Prostate gland (tissue), 2 donors: ENCODE results near the gene ZNF532. TPM values are rescaled to one million over a fixed set of nuclear protein-coding genes. Genes with fewer than 3 reads are reported as not detected.
"Not testable (repeated sequence)": the region's sequence is repeated elsewhere in the genome, so short reads cannot be mapped to it uniquely, and the experiment has no call there.

Experiments used
- DNase-seq: peaks from one replicate; pipeline ENCODE4 v3.0.0-alpha.2; 2019; ENCODE audit warnings: low spot score
- H3K27ac ChIP-seq, 2 donors: fragments of 200-600 bp; sonication (generic); 2 replicates each; pipeline ENCODE4 v1.5.1; 2017 to 2019
- H3K27me3 ChIP-seq: fragments of 200-600 bp; sonication (generic); replicated peaks from 2 replicates; pipeline ENCODE4 v1.5.1; 2019; ENCODE audit not compliant: insufficient read depth
- H3K36me3 ChIP-seq, 2 donors: fragments of 200-600 bp; sonication (generic); 1 replicate in 1 of 2; 2 replicates in 1 of 2; pipeline versions ENCODE4 v1.5.1 to v1.8.1; 2017 to 2019
- H3K4me1 ChIP-seq: fragments of 200-600 bp; sonication (generic); replicated peaks from 2 replicates; pipeline ENCODE4 v1.5.1; 2019
- H3K4me3 ChIP-seq, 2 donors: fragments of 200-600 bp; sonication (generic); 2 replicates each; pipeline ENCODE4 v1.5.1; 2017 to 2019
- H3K9me3 ChIP-seq: fragments of 200-600 bp; sonication (generic); 2 replicates; pipeline ENCODE4 v1.5.1; 2017
- POLR2A ChIP-seq: fragments of 450-650 bp; IDR thresholded peaks from one replicate; pipeline ENCODE4 v1.6.1; 2016; ENCODE audit warnings: antibody characterized with exemption, mild to moderate bottlenecking
- POLR2AphosphoS5 ChIP-seq: sonication (generic); formaldehyde crosslinking; IDR thresholded peaks from one replicate; pipeline ENCODE4 v1.6.1; 2017; ENCODE audit warnings: antibody characterized with exemption
- WGBS: methylation state at CpG from one replicate; pipeline ENCODE4 v1.1.5; 2018; 5-methylcytosine and 5-hydroxymethylcytosine counted together
- intact Hi-C: fragments of 100-400 bp; cut with DNase I; formaldehyde crosslinking; loops from one replicate; pipeline ENCODE4 v1.14.2; 2022
- total RNA-seq, 2 donors: library from RNA; depleted of rRNA; stranded (reverse); fragments of >200 nt; gene quantifications; one replicate each; pipeline ENCODE4 v1.1.0, GENCODE V29; 2016
- TF ChIP-seq, protein P1 (sequence below), 4 experiments: fragments of 200-600 bp in 2 of 4; fragments of 450-650 bp in 2 of 4; sonication (generic) in 2 of 4; IDR thresholded peaks; 1 replicate in 3 of 4; 2 replicates in 1 of 4; pipeline ENCODE4 v1.5.1; 2016 to 2019; ENCODE audit warnings: antibody characterized with exemption in 4 of 4, mild to moderate bottlenecking in 2 of 4, moderate library complexity in 2 of 4

ZNF532 gene
- total RNA-seq, 2 donors from 2014 or later = 231 to 299 TPM

DNA sequence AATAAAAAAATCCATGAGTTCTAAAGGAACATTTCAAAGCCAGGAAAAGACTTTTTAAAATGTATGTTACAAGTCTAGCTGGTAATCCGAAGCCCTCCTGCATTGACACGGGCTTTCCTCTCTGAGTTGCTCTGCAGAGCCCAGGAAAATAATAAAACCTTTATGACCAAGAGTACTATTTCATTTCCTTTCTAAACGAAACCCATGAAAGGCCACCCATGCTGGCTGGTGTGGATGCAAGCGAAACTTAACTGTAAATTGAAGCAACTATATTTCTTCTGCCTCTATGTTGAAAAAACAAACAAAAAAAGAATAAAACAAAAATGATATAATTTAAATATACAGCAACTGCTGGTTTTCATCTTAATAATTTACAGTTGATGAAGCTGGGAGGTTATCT is 41.3 kb upstream of the ZNF532 start:
- 46% methylated on average over 4 of the region's 4 CpGs for WGBS
- Histone ChIP-seq H3K4me1 (peaks cover 5% of the 10 kb centered on the region), H3K27me3 (no peaks in the 10 kb centered on the region), H3K9me3 (no peaks in the 10 kb centered on the region), H3K27ac (peak overlapping the region in 1 of 2 donors; percentile 36), H3K4me3 (no peak overlapping the region), H3K36me3 (no peaks in the 10 kb centered on the region)
- no peak for DNase-seq
- TF ChIP-seq POLR2A (no peak), POLR2AphosphoS5 (peak; percentile 26)
- intact Hi-C loops = no loop called here

DNA sequence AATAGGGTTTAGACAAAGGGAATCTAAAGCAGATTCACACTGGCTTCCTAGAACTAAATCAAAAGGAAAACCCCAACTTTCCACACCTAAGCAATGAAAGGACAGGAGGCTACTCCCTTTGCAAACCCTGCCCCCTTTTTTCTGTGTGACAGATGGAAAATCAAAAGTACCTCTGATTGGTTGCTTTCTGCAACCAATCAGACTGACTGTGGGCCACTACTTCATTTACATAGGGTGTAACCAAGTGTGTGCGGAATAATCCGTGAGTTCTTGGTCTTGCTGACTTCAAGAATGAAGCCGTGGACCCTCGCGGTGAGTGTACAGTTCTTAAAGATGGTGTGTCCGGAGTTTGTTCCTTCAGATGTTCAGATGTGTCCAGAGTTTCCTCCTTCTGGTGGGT is 37.8 kb upstream of the ZNF532 start:
- H3K4me3 ChIP-seq, H3K27me3 ChIP-seq, H3K4me1 ChIP-seq, H3K9me3 ChIP-seq, H3K36me3 ChIP-seq, DNase-seq, H3K27ac ChIP-seq, intact Hi-C loops: not testable (repeated sequence)
- 86% methylated on average over 6 of the region's 6 CpGs for WGBS

DNA sequence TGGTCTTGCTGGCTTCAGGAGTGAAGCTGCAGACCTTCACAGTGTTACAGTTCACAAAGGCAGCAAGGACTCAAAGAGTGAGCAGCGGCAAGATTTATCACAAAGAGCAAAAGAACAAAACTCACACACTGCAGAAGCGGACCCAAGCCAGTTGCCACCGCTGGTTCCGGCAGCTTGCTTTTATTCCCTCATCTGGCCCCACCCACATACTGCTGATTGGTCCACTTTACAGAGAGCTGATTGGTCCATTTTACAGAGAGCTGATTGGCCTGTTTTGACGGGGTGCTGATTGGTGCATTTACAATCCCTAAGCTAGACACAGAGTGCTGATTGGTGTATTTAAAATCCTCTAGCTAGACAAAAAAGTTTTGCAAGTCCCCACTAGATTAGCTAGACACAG is 37.2 kb upstream of the ZNF532 start:
- Histone ChIP-seq H3K4me1 (no peaks in the 10 kb centered on the region), H3K9me3 (no peaks in the 10 kb centered on the region), H3K4me3 (no peak overlapping the region), H3K36me3 (no peaks in the 10 kb centered on the region), H3K27me3 (no peaks in the 10 kb centered on the region), H3K27ac (no peak overlapping the region)
- TF ChIP-seq, protein P1, sequence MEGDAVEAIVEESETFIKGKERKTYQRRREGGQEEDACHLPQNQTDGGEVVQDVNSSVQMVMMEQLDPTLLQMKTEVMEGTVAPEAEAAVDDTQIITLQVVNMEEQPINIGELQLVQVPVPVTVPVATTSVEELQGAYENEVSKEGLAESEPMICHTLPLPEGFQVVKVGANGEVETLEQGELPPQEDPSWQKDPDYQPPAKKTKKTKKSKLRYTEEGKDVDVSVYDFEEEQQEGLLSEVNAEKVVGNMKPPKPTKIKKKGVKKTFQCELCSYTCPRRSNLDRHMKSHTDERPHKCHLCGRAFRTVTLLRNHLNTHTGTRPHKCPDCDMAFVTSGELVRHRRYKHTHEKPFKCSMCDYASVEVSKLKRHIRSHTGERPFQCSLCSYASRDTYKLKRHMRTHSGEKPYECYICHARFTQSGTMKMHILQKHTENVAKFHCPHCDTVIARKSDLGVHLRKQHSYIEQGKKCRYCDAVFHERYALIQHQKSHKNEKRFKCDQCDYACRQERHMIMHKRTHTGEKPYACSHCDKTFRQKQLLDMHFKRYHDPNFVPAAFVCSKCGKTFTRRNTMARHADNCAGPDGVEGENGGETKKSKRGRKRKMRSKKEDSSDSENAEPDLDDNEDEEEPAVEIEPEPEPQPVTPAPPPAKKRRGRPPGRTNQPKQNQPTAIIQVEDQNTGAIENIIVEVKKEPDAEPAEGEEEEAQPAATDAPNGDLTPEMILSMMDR (IDR thresholded peaks at IDR 0.05) = no peak
- TF ChIP-seq POLR2AphosphoS5 (no peak), POLR2A (no peak)
- WGBS = 88% methylated on average over 5 of the region's 5 CpGs
- no peak for DNase-seq
- intact Hi-C loops = no loop called here

DNA sequence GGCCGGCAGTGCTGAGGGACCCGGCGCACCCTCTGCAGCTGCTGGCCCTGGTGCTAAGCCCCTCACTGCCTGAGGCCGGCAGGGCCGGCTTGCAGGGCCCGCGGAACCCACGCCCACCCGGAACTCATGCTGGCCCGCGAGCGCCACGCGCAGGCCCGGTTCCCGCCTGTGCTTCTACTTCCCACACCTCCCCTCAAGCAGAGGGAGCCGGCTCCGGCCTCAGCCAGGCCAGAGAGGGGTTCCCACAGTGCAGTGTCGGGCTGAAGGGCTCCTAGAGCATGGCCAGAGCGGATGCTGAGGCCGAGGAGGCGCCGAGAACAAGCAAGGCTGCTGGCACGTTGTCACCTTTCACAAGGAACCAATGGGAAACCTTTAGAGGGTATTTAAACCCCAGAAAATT is 36.8 kb upstream of the ZNF532 start:
- Histone ChIP-seq H3K4me3 (no peak overlapping the region), H3K36me3 (no peaks in the 10 kb centered on the region), H3K27me3 (no peaks in the 10 kb centered on the region), H3K9me3 (no peaks in the 10 kb centered on the region), H3K27ac (peak overlapping the region in 1 of 2 donors; percentile 27), H3K4me1 (no peaks in the 10 kb centered on the region)
- WGBS = 96% methylated on average over 24 of the region's 24 CpGs
- TF ChIP-seq POLR2AphosphoS5 (no peak), POLR2A (no peak)
- TF ChIP-seq, protein P1 (IDR thresholded peaks at IDR 0.05) = no peak
- intact Hi-C loops = no loop called here
- no peak for DNase-seq

DNA sequence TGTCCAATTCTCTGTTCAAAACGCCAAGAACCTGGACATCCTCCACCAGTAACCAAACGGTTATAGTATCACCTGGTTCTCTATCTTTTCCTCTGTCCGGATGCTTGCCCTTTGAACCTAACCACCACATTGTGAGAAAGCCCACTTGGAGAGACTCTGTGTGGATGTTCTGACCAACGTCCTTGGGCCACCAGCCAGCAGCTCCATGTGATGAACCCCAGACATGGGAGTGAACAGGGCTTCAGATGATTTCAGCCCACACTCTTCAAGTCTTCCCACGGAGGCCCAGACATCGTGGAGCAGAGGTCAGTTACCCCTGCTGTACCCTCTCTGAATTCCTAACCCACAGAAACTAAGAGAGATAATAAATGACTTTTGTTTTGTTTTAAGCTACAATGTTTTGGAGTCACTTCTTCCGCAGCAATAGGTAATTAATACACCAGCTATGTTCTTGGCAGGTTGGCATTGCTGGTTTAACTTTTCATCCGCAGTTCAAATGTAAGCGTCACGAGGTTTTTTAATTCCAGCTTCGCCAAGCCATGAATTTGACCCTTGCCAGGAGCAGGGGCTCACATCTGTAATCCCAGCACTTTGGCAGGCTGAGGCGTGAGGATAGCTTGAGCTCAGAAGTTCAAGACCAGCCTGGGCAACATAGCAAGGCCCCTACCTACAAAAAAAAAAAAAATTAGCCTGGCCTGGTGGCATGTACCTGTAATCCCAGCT is 36.1 kb upstream of the ZNF532 start:
- Histone ChIP-seq H3K4me1 (no peaks in the 10 kb centered on the region), H3K27me3 (no peaks in the 10 kb centered on the region), H3K27ac (peak overlapping the region in 1 of 2 donors; percentile 27), H3K4me3 (no peak overlapping the region), H3K36me3 (no peaks in the 10 kb centered on the region), H3K9me3 (no peaks in the 10 kb centered on the region)
- WGBS = 84% methylated on average over 12 of the region's 12 CpGs
- no peak for DNase-seq
- TF ChIP-seq POLR2A = no peak
- no peak for TF ChIP-seq POLR2AphosphoS5
- TF ChIP-seq, protein P1 (IDR thresholded peaks at IDR 0.05) = no peak
- intact Hi-C loops = no loop called here

DNA sequence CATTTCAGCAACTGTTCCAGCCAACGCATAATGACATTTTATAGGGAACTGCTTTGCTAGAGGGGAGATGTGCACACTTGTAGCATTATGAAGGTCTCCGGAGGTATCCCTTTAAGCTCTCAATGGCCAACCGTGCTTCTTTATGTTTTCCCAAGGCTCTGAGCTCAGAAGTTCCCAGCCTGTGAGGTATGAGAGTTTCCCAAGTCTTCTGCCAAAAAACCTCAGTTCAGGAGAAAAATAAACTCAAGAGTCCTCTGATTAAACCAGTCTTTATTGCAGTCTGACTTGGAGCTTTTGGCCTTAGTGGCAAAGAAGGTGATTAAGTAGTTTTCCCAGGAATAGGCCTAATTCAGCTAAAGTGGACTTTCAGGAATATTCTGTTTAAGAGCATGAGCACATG is 35.4 kb upstream of the ZNF532 start:
- H3K27ac ChIP-seq = peak overlapping the region; percentile 16 to 27
- no peaks in the 10 kb centered on the region for H3K27me3 ChIP-seq
- no peaks in the 10 kb centered on the region for H3K4me1 ChIP-seq
- H3K4me3 ChIP-seq = no peak overlapping the region
- no peak for DNase-seq
- intact Hi-C loops = no loop called here
- H3K36me3 ChIP-seq = no peaks in the 10 kb centered on the region
- WGBS = 49% methylated on average over 3 of the region's 3 CpGs
- H3K9me3 ChIP-seq = no peaks in the 10 kb centered on the region
- TF ChIP-seq, protein P1 (IDR thresholded peaks at IDR 0.05) = no peak

DNA sequence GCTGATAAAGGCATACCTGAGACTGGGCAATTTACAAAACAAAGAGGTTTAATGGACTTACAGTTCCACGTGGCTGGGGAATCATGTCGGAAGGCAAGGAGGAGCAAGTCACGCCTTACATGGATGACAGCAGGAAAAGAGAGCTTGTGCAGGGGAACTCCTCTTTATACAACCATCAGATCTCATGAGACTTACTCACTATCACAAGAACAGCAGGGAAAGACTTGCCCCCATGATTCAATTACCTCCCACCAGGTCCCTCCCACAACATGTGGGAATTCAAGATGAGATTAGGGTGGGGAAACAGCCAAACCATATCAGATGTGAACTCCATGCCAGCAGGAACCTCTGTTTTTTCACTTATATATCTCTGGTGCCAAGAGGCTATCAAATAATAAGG is 34.8 kb upstream of the ZNF532 start:
- DNase-seq, H3K27me3 ChIP-seq, H3K36me3 ChIP-seq, H3K27ac ChIP-seq, H3K4me1 ChIP-seq, intact Hi-C loops, H3K9me3 ChIP-seq, H3K4me3 ChIP-seq: not testable (repeated sequence)
- 84% methylated on average over 3 of the region's 3 CpGs for WGBS
